ENCODE measurements around the gene ABCC12. TPM values are rescaled to one million over a fixed set of nuclear protein-coding genes. Genes with fewer than 3 reads are reported as not detected.

Gene ABCC12
- total and polyA plus RNA-seq, 2 of the 8 experiments (the other 6 are each of a cell fraction or from before 2014, with no cell fraction given): 0.05 TPM; not detected in 1

- no peak overlapping the region for H2BK20ac ChIP-seq (ENCODE audit: low read length)
- H3K27me3 ChIP-seq (replicated peaks in 1 of 4; ENCODE audit: control insufficient read depth in 3 of 4, extremely low read depth in 1 of 4, insufficient read depth in 3 of 4, low read length in 3 of 4): no peaks in the 10 kb centered on the region
- no peak overlapping the region for H3K14ac ChIP-seq (ENCODE audit: insufficient read length)
- no peak overlapping the region for H2AK5ac ChIP-seq (ENCODE audit: low read depth, low read length)
- no peak overlapping the region for H2AFZ ChIP-seq (ENCODE audit: low read length)
- no peak overlapping the region for H3K56ac ChIP-seq (replicated peaks; ENCODE audit: insufficient read length, low read depth, low read length)
- H3K18ac ChIP-seq (ENCODE audit: extremely low read depth, low read length): no peak overlapping the region
- no peaks in the 10 kb centered on the region for H3K79me1 ChIP-seq (ENCODE audit: low read depth, low read length)
- FAIRE-seq (no peak), DNase-seq (ENCODE audit: low read depth in 1 of 2, low spot score in 2 of 2) (no peak)
- no peak overlapping the region for H2BK12ac ChIP-seq (ENCODE audit: low read depth, low read length)
- H3K4me1 ChIP-seq (replicated peaks in 1 of 4; ENCODE audit: control insufficient read depth in 3 of 4, insufficient read depth in 4 of 4, low read length in 3 of 4): no peaks in the 10 kb centered on the region
- 86% methylated on average over 6 of the region's 6 CpGs; no CpG with 5 or more reads in 1 of the 2 experiments for WGBS, 2 experiments (ENCODE audit: extremely low coverage in 1 of 2, insufficient coverage in 1 of 2, insufficient read length in 1 of 2, insufficient replicate concordance in 2 of 2, low coverage in 1 of 2, low lambda C conversion rate in 2 of 2, missing lambda C conversion rate in 1 of 2)
- ChIA-PET CTCF (ENCODE audit: partially characterized antibody) (interaction anchor here (1.1 to 1.2 kb wide), 2 partner anchors 43 to 442 kb away, joined by 3 read pairs; no protein-coding TSS in a partner anchor), POLR2A (ENCODE audit: partially characterized antibody) (no interaction called here)
- H3K79me2 ChIP-seq (ENCODE audit: control insufficient read depth in 1 of 2, insufficient read depth in 2 of 2, low read length in 2 of 2): no peaks in the 10 kb centered on the region
- H3K36me3 ChIP-seq (ENCODE audit: control insufficient read depth in 2 of 4, insufficient read depth in 4 of 4, low read length in 3 of 4): no peaks in the 10 kb centered on the region
- no peak overlapping the region for H2BK15ac ChIP-seq (ENCODE audit: low read length)
- H4K5ac ChIP-seq (ENCODE audit: insufficient read length, low read depth, low read length): no peak overlapping the region
- no peak overlapping the region for H2BK120ac ChIP-seq (replicated peaks; ENCODE audit: low read depth, low read length)
- no peak overlapping the region for H3K4me2 ChIP-seq (ENCODE audit: insufficient read depth in 1 of 2, low read depth in 2 of 2, low read length in 2 of 2)
- H3K9me3 ChIP-seq (ENCODE audit: insufficient read depth in 2 of 2, low read depth in 1 of 2, low read length in 1 of 2): no peaks in the 10 kb centered on the region
- H3K4me3 ChIP-seq (ENCODE audit: extremely low read depth in 1 of 4, insufficient read depth in 2 of 4, low read depth in 3 of 4, low read length in 4 of 4): no peak overlapping the region
- H4K20me1 ChIP-seq (replicated peaks in 1 of 2; ENCODE audit: control insufficient read depth in 1 of 2, insufficient read depth in 2 of 2, low read length in 2 of 2): no peaks in the 10 kb centered on the region
- no peak overlapping the region for H3K9ac ChIP-seq (replicated peaks in 1 of 4; ENCODE audit: extremely low read depth in 1 of 4, low read depth in 3 of 4, low read length in 3 of 4)
- TF ChIP-seq CEBPB (IDR thresholded peaks at IDR 0.05; ENCODE audit: low read depth, low read length) (no peak), HDAC2 (IDR thresholded peaks at IDR 0.05; ENCODE audit: borderline replicate concordance in 1 of 2, low read depth in 2 of 2, low read length in 2 of 2) (no peak), EZH2 (IDR thresholded peaks at IDR 0.05; ENCODE audit: low read depth, low read length, severe bottlenecking) (no peak)
- H2BK5ac ChIP-seq (ENCODE audit: low read depth, low read length): no peak overlapping the region
- no peak overlapping the region for H3K23ac ChIP-seq (ENCODE audit: insufficient read length)
- H4K91ac ChIP-seq (replicated peaks; ENCODE audit: insufficient read length, low read length): no peak overlapping the region
- no peaks in the 10 kb centered on the region for H3K23me2 ChIP-seq (ENCODE audit: low read depth, low read length)
- H3K4ac ChIP-seq (replicated peaks; ENCODE audit: insufficient read length, low read depth, low read length): no peak overlapping the region
- H4K8ac ChIP-seq (ENCODE audit: extremely low read depth, insufficient read depth, low read length): no peak overlapping the region
- no peak overlapping the region for H3K27ac ChIP-seq (ENCODE audit: low read depth, low read length)
Measured at GRCh38 chr16:48188449-48189102, 32.8 kb upstream of the ABCC12 start.

Measured in H1 (cell line).